Smooth muscle cell (in vitro differentiated cells): ENCODE results near the gene PHYKPL. TPM values are rescaled to one million over a fixed set of nuclear protein-coding genes. Genes with fewer than 3 reads are reported as not detected.

Experiments used
- DNase-seq: peaks from one replicate; lab custom pipeline; 2025; ENCODE audit not compliant: unreplicated experiment; lab: John Stamatoyannopoulos, UW
- H2AFZ ChIP-seq: fragments of 200-600 bp; sonication (generic); 2 replicates; pipeline ENCODE4 v1.6.0; 2016; ENCODE audit warnings: antibody characterized with exemption, low read depth, mild to moderate bottlenecking
- H3F3A ChIP-seq: fragments of 200-600 bp; sonication (generic); 2 replicates; pipeline ENCODE4 v1.6.0; 2017; ENCODE audit warnings: antibody characterized with exemption, low read depth
- H3K27ac ChIP-seq: fragments of 200-600 bp; sonication (generic); 2 replicates; pipeline ENCODE4 v1.5.1; 2016; ENCODE audit warnings: low read depth, mild to moderate bottlenecking
- H3K27me3 ChIP-seq: fragments of 200-600 bp; sonication (generic); 2 replicates; pipeline ENCODE4 v1.6.1; 2016; ENCODE audit warnings: low read depth, mild to moderate bottlenecking
- H3K36me3 ChIP-seq: fragments of 200-600 bp; sonication (generic); 2 replicates; pipeline ENCODE4 v1.5.1; 2016; ENCODE audit warnings: low read depth
- H3K4me1 ChIP-seq: fragments of 200-600 bp; sonication (generic); 2 replicates; pipeline ENCODE4 v1.5.1; 2016; ENCODE audit warnings: low read depth
- H3K4me2 ChIP-seq: fragments of 200-600 bp; sonication (generic); 2 replicates; pipeline ENCODE4 v1.6.0; 2016; ENCODE audit warnings: mild to moderate bottlenecking
- H3K4me3 ChIP-seq: fragments of 200-600 bp; sonication (generic); 2 replicates; pipeline ENCODE4 v1.5.1; 2016; ENCODE audit warnings: mild to moderate bottlenecking
- H3K79me2 ChIP-seq: fragments of 200-600 bp; sonication (generic); 2 replicates; pipeline ENCODE4 v1.6.0; 2016; ENCODE audit warnings: low read depth, mild to moderate bottlenecking
- H3K9ac ChIP-seq: fragments of 200-600 bp; sonication (generic); 2 replicates; pipeline ENCODE4 v1.6.0; 2016; ENCODE audit warnings: low read depth
- H3K9me3 ChIP-seq: fragments of 200-600 bp; sonication (generic); replicated peaks from 2 replicates; pipeline ENCODE4 v1.5.1; 2016; ENCODE audit warnings: low read depth
- H4K20me1 ChIP-seq: fragments of 200-600 bp; sonication (generic); 2 replicates; pipeline ENCODE4 v1.6.0; 2016; ENCODE audit warnings: low read depth
- WGBS: methylation state at CpG from one replicate; pipeline ENCODE4 v1.1.7; 2016; ENCODE audit warnings: low lambda C conversion rate; 5-methylcytosine and 5-hydroxymethylcytosine counted together
- polyA plus RNA-seq: library from polyadenylated mRNA; unstranded; fragments of >200 nt; fragmentation: Nextera tagmentation; extraction: Ambion mirVana; gene quantifications from 2 replicates; pipeline ENCODE4 v1.2.1, GENCODE V29; 2016
- total RNA-seq: library from RNA; depleted of rRNA; stranded (reverse); fragments of >200 nt; gene quantifications from 2 replicates; pipeline ENCODE4 v1.2.3, GENCODE V29; 2014
- TF ChIP-seq, protein P1 (sequence below): fragments of 200-600 bp; sonication (generic); IDR thresholded peaks from 2 replicates; pipeline ENCODE4 v1.5.1; 2017; ENCODE audit warnings: borderline replicate concordance, mild to moderate bottlenecking, antibody characterized with exemption; ENCODE audit not compliant: insufficient read depth, poor library complexity, severe bottlenecking

PHYKPL gene
- total and polyA plus RNA-seq, 2 experiments from 2014 or later = 15.7 to 27.8 TPM

DNA sequence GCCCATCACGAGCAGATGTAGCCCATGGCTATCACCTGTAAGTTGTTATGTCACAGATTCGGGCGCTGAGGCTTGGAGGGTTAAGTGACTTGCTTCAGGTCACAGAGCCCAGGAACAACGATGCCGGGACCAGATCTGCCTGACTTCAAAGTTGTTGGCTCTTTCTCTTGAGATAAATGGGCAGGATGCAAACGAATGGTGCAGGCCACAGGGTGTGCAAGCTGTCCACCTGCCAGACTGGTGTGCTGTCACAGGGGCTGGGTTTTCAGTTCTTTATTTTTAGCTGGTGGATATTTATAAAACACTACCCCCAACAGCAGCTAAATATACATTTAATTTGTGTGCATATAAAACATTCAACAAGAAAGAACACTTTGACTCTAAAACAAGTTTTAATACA lies 17.7 kb upstream of the PHYKPL start:
- Histone ChIP-seq H3K36me3 (no peaks in the 10 kb centered on the region), H3K4me2 (no peak overlapping the region), H3F3A (no peaks in the 10 kb centered on the region), H3K9me3 (no peaks in the 10 kb centered on the region), H3K9ac (no peak overlapping the region), H4K20me1 (no peaks in the 10 kb centered on the region), H3K27me3 (no peaks in the 10 kb centered on the region), H3K27ac (no peak overlapping the region), H3K4me3 (no peak overlapping the region), H2AFZ (no peak overlapping the region), H3K79me2 (no peaks in the 10 kb centered on the region), H3K4me1 (no peaks in the 10 kb centered on the region)
- no peak for DNase-seq
- TF ChIP-seq, protein P1, sequence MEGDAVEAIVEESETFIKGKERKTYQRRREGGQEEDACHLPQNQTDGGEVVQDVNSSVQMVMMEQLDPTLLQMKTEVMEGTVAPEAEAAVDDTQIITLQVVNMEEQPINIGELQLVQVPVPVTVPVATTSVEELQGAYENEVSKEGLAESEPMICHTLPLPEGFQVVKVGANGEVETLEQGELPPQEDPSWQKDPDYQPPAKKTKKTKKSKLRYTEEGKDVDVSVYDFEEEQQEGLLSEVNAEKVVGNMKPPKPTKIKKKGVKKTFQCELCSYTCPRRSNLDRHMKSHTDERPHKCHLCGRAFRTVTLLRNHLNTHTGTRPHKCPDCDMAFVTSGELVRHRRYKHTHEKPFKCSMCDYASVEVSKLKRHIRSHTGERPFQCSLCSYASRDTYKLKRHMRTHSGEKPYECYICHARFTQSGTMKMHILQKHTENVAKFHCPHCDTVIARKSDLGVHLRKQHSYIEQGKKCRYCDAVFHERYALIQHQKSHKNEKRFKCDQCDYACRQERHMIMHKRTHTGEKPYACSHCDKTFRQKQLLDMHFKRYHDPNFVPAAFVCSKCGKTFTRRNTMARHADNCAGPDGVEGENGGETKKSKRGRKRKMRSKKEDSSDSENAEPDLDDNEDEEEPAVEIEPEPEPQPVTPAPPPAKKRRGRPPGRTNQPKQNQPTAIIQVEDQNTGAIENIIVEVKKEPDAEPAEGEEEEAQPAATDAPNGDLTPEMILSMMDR = no peak
- 82% methylated on average over 6 of the region's 6 CpGs for WGBS

DNA sequence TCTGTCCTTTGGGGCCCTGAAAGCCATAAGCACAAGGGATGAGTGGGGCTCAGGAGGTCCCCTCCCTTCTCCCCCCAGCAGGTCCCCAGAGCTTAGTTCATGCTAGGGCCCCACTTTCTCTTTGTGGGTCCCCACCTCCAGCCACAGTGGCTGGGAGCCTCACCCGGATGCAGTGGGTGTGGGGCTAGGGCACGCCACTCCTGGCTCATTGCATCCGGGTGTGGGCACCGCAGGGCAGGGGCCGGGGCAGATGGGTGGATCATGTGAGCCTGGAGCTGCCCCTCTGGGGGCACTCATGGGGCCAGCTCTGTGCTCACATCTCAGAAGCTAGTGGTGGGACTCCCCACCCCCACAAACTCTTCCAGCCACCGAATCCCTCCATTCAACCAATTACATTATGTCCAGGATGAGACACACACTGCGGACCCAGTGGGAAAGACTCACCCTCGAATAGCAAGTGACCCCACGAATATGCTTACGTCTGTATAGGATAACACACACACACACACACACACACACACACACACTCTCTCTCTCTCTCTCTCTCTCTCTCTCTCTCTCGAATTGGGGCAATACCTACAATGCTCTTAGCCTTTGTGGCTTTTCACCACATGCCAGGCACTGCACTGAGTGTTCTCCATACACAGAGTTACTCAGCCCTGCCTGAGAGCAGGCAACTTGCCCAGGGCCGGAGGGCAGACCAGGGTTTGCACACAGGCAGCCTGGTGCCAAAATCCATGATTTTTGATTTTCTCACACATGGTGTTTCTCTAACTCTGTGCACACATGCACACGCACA lies 16.8 kb upstream of the PHYKPL start:
- H3K79me2 ChIP-seq = no peaks in the 10 kb centered on the region
- 80% methylated on average over 13 of the region's 13 CpGs for WGBS
- H3K4me3 ChIP-seq = no peak overlapping the region
- no peak overlapping the region for H3K27ac ChIP-seq
- no peaks in the 10 kb centered on the region for H3K27me3 ChIP-seq
- no peaks in the 10 kb centered on the region for H3K36me3 ChIP-seq
- H3K4me1 ChIP-seq = no peaks in the 10 kb centered on the region
- no peak overlapping the region for H2AFZ ChIP-seq
- DNase-seq = no peak
- H3K9ac ChIP-seq = no peak overlapping the region
- TF ChIP-seq, protein P1 = no peak
- H4K20me1 ChIP-seq = no peaks in the 10 kb centered on the region
- H3K4me2 ChIP-seq = no peak overlapping the region
- H3F3A ChIP-seq = no peaks in the 10 kb centered on the region
- H3K9me3 ChIP-seq = no peaks in the 10 kb centered on the region

DNA sequence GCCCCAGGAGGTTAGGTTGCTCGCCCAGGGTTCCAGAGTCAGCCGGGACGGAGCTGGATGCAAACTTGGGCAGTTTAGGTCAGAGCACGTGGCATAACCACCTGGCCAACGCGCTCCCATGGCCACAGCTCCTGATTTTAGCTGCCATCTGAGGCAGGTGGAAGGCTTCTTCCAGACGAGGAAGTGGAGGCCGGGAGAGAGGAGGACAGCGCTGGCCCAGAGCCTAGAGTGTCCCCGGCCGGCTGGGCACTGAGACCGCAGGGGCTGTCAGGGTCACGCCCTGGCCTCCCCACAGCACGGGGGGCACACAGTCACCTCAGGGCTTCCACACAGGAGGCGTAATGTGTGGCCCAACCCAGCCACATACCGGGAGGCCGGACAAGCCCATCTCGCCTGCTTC lies 16.1 kb upstream of the PHYKPL start:
- Histone ChIP-seq H3F3A (no peaks in the 10 kb centered on the region), H3K4me2 (no peak overlapping the region), H2AFZ (no peak overlapping the region), H3K4me1 (no peaks in the 10 kb centered on the region), H3K27ac (no peak overlapping the region), H3K9me3 (no peaks in the 10 kb centered on the region), H3K9ac (no peak overlapping the region), H4K20me1 (no peaks in the 10 kb centered on the region), H3K27me3 (no peaks in the 10 kb centered on the region), H3K79me2 (no peaks in the 10 kb centered on the region), H3K4me3 (no peak overlapping the region), H3K36me3 (no peaks in the 10 kb centered on the region)
- DNase-seq = no peak
- TF ChIP-seq, protein P1 = no peak
- 94% methylated on average over 18 of the region's 18 CpGs for WGBS
